ENCODE results near the gene SNTA1.
"Not testable (repeated sequence)": the region's sequence is repeated elsewhere in the genome, so short reads cannot be mapped to it uniquely, and the experiment has no call there.

SNTA1 gene

DNA sequence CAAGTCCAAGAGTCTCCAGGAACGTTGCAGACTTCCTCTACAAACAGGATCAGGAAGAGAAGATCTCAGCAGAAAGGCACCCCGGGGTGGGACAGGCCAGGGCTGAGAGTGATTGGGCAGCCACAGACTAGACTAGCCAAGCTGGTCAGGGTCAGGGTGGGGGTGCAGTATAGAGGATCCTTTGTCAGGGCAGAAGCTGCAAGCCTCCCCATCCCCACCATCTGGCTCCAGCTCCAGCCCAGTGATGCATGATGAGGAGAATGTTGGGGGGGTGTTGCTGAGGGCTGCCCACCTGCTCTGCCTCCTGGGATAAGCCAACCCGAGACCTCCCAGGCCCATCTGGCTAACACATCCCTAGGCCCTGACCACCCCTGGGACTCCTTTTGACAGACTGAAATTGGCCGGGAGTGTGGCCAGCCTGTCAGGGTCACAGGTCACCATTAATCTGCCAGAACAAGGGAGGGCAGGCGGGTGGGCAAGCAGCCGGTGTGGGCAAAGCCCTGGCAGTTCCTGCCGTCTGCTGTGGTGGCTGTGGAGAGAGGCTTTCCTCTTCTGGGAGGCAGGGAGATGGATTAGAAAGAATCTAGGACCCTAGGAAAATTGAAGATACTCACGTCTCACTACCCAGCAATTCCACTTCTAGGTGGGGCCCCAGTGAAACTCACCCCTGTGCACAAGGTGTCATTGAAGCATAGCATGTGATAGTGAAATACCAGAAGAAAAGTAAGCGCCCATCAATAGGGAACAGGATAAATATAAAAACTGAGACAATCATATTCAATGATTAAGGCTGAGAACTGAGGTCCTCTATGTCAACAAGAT lies 22.1 kb upstream of the SNTA1 start:
- DNase-seq, result no peak

DNA sequence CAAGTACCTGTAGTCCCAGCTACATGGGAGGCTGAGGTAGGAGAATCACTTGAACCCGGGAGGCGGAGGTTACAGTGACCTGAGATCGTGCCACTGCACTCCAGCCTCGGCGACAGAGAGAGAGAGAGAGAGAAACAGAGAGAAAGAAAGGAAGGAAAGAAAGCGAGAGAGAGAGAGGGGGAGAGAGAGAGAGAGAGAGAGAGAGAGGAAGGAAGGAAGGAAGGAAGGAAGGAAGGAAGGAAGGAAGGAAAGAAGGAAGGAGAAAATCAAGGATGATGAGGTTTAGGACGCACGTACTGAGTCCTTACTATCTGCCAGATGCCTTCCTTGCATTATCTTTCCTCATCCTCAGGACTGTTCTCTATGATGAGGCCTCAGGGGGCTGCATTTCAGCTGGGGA lies 21.2 kb upstream of the SNTA1 start:
- DNase-seq, result not testable (repeated sequence)

DNA sequence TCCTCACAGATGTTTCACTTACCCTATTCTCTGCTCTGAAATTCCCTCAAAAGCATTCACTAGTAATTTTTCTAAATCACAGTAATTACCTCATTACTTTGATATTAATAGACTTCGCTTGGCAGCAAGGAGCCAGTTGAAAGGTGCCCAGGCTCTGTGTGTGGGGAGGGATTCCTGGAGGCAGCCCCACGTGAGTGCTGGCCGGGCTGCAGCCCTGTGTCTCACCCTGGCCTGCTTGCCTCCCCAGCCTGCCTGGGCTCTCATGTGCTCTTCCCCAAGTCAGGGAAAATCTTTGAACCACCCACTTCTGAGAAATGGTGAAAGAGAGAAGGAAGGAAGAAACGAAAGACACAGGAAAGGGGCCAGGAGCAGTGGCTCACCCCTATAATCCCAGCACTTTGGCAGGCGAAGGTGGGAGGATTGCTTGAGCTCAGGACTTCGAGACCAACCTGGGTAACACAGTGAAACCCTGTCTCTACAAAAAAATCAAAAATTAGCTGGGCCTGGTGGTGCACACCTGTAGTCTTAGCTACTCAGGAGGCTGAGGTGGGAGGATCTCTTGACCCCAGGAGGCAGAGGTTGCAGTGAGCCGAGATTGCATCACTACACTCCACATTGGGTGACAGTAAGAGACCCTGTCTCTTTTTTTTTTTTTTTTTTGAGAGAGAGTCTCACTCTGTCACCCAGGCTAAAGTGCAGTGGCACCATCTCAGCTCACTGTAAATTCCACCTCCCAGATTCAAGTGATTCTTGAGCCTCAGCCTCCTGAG lies 20.0 kb upstream of the SNTA1 start:
- no peak for DNase-seq

DNA sequence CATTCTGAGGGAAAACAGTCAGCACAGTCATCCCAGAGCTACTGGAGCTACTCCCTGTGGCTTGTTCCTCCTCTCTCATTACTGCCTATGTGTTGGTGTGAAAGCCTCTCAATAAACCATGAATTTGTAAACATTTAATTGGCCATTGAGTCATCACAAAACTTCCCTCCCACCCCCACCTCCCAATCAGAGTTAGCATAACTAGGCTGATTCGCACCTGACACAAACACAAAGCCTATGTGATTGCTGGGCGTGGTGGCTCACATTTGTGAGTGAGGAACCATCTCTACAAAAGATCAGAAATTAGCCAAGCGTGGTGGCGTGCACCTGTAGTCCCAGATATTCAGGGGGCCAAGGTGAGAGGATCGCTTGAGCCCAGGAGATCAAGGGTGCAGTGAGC lies 17.1 kb upstream of the SNTA1 start:
- DNase-seq, result no peak

DNA sequence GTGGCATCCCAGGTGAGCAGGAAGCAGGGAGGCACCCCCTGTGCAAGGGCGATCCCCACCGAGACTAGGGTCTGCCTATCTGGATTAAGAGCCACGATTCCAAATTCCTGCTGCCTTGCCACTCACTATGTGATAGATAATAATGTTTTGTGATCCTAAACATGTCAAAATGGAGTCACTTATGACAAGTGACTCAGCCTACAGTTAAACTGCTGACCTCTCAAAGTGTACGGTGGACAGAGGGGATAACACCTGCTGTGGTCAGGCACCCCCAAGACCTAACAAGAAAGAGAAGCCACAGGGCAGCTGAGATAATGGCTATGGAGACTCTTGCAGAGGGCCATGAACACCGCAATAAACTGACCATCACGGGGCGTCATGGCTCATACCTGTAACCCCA lies 16.0 kb upstream of the SNTA1 start:
- no peak for DNase-seq

DNA sequence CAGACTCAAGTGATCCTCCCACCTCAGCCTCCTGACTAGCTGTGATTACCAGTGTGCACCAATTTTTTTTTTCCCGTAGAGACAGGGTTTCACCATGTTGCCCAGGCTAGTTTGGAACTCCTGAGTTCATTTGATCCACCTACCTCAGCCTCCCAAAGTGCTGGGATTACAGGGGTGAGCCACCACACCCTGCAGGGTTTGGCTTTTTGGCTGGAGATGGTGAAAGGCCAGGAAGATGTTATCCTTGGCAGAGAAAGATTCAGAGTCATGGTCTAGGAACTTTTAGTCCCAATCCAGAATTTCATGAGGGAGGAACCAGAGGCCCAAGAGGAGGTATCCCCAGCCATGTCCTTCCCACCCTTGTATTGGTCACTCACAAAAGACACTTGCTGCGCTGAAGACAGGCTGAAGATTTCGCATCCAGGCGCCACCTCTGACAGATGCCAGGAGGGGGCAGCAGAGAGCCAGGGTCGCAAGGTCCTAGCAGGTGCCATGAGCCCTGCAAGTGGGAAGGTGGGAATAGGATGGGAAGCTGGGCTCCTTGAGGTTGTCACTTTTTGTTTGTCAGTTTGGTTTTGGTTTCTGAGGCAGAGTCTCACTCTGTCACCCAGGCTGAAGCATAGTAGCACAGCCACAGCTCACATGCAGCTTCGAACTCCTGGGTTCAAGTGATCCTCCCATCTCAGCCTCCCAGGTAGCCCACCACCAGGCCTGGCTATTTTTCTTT lies 13.5 kb upstream of the SNTA1 start:
- peak; percentile 95 for DNase-seq

DNA sequence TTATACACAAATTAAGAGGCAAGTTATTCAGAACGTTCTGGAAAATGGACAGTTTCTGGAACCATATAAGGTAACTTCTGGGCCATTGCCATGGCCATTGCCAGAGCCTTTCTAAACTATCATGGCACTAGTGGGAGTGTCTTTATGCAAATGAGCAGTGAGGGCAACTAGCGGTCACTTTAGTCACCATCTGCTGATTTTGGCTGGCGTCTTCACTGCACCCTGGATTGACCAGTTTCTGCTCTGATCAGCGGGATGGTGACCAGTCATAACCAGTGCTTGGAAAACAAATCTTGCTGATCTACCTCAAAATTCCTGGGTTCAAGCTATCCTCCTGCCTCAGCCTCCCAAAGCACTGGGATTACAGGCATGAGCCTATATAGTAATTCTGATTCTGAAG lies 7.3 kb upstream of the SNTA1 start:
- no peak for DNase-seq

DNA sequence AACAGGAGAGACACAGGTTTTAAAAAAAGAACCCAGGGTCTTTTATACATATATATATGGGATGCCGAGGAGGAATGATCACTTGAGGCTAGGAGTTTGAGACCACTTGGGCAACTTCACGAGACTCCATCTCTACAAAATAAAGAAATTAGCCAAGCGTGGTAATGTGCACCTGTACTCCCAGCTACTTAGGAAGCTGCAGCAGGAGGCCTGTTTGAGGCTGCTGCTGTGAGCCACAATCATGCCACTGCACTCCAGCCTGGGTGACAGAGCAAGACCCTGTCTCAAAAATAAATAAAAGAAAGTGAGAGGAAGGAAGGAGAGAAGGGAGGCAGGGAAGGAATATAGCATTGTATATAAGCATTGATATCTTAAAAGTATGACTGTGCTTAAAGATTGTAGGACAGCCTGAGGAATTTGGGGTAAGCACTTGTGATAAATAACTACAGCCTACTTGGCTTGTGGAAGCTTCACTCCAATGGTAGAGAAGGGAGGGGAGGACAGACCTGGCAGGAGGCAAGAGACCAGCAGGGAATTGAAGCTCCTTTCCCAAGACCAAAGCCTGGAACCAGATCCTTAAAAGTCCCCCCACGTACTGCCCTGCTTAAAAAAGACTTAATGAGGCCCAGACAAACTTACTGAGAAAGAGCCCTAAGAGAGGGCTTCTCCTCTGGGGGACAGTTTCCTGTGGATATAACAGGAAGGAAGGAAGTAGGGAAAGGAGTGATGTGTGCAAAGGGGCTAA lies 2.5 kb upstream of the SNTA1 start:
- DNase-seq, result no peak

DNA sequence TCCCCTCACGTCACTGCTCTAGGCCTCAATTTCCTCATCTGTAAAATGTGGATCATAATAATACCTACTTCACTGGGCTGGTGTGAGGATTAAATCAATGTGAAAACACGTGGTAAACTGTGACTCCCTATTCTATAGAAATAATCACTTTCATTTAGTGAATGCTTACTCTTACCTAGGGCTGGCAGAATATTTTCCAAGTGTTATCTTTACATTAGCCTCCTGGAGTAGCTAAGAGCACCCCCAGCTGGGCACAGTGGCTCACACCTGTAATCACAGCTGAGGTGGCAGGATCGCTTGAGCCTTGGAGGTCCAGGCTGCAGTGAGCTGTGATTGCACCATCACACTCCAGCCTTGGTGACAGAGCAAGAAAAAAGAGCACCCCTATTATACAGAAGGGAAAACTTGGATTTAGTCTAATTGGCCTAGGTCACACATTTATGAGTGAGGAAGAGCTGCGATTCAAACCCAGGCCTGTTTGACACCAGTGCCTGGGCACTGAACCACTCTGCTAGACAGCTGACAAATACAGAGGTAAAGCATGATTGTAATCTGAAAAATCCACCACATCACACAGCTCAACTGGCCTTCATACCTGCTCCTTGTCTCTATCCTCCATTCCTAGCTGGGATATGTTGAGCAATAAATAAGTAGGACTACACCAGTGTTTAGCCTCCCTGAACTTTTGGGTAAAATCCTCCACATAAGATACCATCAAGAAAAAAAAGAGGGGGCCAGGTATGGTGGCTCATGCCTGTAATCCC lies 1.4 kb upstream of the SNTA1 start:
- no peak for DNase-seq

DNA sequence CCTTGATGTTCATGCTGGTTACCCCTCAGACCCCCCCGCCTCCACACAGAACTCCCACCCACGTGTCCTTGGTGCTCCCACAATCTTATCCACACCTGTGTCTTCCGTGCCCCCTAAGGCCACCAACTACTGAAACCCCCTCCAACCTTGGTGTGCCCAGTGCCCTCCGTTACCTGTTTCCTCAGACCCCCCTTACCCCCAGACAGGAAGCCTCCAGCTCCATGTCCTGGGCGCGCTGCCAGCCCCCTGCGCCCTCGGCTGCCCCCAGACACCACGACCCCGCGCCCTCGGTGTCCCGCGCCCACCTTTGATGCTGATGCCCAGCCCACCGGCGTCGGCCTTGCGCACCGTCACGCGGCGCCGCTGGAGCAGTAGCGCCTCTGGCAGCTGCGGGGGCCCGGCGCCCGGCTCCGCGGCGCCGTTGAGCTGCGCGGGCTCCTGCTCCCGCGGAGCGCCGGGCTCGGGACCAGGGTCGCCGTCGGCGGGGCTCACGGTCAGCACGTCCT lies 504 bp downstream of the SNTA1 start:
- no peak for DNase-seq

DNA sequence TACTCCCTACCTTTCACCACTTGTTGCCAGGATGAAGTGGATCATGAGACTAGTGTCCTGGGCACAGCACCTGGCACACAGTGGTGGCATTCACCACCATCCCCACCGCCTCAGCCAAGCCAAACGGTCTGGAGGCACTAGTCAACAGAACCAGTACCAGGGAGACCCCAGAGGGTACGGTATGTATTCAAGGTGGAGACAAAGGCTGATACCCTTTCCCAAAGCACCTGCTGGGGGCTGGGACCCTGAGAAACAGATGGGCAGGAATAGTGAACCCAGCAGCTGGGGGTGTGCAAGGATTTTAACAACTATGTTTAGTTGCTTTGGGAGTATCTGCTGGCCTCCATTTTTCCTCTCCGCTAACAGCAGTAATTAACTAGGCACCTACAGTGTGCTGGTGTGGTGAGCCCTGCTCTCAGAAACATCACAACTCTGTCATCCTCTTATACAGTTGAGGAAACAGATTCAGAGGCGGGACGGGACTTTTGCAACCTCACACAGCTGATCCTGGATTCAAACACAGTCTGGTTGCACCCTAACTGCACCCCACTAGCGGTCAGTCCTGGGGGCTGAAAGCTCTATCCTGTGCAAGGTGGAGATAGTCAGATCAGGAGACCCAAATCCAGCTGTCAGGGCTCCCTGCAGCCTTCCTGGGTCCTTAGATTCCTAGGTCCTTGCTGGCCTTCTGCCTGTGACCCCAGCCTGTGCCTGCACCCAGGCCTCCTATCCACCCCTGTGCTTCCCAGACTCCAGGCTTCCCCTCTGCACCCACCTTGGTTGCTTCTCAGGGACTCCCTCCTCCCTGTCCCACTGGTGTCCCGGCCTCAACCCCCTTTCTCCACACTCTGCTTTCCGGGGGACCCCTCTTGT lies 1.2 kb downstream of the SNTA1 start:
- DNase-seq, result peak; percentile 59

DNA sequence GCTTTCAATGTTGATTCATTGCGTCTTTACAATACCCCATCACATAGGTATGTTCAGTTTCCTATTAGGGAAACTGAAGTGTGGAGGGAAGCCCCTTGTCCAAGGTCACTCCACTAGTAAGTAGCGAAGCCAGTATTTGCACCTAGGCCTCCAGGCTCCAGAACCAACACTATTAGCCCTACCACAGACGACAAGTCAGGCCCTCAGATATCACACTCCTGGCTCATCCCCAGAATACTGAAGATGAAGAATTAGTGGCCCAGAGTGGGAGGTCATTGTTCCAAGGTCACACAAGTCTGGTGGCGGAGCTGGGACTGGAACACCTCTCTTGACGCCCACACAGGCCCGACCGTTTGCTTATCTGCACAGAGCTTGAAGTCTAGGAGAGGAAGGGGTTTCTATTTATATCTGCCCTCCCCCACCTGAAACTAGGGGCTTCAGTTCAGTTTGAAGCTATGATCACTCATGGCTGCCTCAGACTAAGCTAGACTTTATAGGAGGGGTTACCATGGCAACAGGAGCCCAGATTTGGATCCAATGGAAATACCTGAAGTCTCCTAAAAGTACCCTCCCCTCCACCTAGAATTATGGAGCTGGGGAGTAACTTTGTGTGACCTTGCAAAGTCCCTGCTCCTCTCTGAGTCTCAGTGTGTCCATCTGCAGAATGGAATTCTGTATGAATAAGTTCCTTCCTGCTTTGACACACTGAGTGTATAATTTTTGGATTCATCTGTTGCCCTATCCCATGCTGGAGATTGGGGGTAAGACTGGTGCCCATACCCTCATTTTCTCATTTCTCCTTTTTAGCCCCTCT lies 2.2 kb downstream of the SNTA1 start:
- DNase-seq, result no peak

DNA sequence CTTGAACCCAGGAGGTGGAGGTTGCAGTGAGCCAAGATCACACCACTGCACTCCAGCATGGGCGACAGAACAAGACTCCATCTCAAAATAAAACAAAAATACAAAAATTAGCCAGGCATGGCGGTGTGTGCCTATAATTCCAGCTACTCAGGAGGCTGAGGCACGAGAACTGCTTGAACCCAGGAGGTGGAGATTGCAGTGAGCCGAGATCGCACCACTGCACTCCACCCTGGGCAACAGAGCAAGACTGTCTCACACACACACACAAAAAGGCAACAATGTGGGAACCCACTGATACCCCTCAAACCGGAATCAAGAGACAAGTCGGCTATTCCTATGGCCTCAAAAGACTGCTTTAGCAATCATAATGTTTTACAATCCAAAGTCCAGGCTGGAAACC lies 3.0 kb downstream of the SNTA1 start:
- not testable (repeated sequence) for DNase-seq

DNA sequence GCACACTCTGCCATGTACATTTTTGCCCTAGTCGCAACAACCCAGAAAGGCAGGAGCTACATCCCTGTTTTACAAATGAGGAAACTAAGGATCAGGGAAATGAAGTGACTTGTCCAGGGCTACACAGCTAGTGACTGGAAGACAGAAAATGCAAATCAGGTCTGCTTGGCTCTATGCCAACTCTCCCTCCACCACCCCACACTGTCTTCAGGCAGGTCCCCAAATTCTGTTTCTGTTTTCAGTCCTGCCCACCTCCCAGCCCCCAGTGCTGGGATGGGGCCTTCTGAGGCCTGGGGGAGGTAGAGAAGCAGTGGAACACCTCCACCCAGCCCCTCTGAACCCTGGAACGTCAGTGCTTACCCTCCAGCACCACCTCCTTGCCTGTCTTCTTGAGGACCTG lies 5.1 kb downstream of the SNTA1 start:
- DNase-seq, result no peak

DNA sequence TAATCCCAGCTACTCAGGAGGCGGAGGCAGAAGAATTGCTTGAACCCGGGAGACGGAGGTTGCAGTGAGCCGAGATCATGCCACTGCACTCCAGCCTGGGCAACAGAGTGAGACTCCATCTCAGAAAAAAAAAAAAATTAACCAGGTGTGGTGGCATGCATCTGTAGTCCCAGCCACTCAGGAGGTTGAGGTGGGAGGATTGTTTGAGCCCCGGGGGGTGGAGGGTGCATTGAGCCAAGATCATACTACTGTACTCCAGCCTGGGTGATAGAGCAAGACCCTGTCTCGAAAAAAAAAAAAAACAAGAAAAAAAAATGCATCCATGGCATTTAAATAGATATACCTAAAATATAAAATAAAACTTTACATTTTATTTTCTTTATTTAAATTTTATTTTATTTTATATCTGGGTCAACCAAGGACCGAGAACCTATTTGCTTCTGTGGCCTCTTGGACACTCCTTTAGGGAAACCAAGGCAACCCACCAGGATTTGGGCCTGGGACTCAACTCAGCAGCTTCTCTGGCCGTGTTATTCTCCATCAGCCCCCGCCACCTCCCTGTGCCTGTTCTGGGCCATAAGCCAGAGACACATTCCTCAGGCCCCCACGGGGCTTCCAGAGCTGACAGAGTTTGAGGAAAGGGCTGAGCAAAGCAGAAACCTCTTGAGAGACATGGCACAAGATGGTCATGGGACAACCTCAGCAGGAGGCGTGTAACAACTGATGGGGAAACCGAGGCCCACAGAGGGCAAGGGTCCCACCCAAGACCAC lies 6.2 kb downstream of the SNTA1 start:
- DNase-seq, result no peak

DNA sequence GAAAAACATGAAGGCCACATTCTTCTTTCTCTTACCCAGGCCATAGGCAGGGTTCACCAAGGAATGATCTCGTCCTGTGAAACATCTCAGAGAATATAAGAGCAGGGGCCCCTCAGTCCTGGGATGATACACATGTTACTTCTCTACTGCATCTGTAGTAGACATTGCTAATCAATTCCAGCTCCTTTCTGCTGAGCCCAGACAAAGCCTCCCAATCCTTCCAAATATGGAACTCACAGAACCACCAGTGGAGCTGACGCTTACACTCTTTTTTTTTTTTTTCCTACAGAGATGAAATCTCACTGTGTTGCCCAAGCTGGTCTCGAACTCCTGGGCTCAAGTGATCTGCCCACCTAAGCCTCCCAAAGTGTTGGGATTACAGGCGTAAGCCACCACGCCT lies 9.1 kb downstream of the SNTA1 start:
- no peak for DNase-seq

DNA sequence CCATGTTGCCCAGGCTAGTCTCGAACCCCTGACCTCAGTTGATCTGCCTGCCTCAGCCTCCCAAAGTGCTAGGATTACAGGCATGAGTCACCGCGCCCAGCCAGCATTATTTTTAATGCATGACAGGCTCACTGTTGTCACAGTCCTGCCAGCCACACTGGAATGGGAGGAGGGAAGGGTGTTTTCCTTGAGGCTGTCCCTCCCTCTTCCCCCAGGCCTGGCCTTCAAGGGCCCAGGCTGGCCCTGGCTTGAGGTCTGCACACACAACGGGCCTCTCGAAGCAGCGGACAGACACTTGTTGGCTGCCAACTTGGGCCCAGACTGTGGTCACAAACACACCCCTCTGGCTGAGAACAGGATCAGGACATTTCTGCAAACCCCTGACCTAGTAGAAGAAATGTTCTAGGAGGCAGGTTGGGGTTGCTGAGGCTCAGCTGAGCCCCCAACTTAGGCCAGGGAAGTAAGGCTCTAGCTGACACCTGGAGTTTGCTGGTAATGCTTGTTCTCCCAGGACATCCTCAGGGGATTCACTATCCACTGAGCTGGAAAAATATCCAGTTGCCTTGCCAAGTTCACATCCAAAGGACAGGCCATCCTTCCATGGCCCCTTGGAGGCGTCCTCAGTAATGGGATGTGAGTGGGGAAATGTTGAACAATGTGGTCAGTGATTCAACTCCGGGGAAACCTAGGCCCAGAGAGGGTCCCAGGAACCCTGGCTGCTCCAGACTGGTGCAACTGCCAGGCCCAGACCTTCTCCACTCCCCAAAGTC lies 9.9 kb downstream of the SNTA1 start:
- DNase-seq, result no peak

DNA sequence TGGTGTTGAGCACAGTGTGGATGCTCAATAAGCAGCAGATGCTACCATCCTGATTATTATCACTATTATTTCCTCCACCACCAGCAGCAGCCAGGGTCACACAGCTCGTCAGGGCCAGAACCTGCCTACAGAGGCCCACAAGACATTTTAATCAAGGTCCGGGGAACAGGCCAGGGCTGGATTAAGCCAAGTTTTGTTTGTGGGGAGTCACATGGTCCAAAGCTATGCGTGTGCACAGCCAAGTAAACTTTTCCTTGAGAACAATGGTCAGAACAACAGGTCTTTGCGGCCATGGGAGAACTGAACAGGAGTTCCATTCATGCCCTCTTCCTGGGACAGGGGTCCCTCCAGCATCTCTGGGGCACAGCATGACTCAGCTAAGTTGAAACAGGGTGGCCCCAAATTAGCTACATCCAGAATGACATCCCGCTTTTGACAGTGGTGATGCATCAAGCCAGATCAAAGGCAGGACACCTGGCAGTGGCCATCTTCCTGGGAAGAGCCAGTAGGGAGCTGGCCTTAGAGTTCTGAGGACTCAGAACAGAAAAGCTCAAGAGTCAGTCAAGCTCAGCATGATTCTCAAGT lies 11.7 kb downstream of the SNTA1 start:
- no peak for DNase-seq

All from activated CD8-positive, alpha-beta memory T cell treated with anti-CD3 and anti-CD28 coated beads for 24 hours (primary cell).